GM23338 (cell line): ENCODE results near the gene ZNF239. TPM values are rescaled to one million over a fixed set of nuclear protein-coding genes. Genes with fewer than 3 reads are reported as not detected.

ENCODE experiments used
- ATAC-seq: fragments of 200-7000 bp; cut with Tn5 transposase; 3 replicates; pipeline ENCODE4 v1.9.1; 2020
- DNase-seq: peaks from one replicate; pipeline ENCODE4 v3.0.0-alpha.2; 2015; ENCODE audit warnings: low spot score
- H2AFZ ChIP-seq: fragments of 200-600 bp; sonication (generic); 2 replicates; pipeline ENCODE4 v1.8.0; 2016; ENCODE audit warnings: antibody characterized with exemption, mild to moderate bottlenecking, moderate library complexity
- H3F3A ChIP-seq: fragments of 200-600 bp; sonication (generic); replicated peaks from 2 replicates; pipeline ENCODE4 v1.8.0; 2017; ENCODE audit warnings: antibody characterized with exemption, mixed run types, low read depth
- H3K27ac ChIP-seq: fragments of 200-600 bp; sonication (generic); 2 replicates; pipeline ENCODE4 v1.6.1; 2016; ENCODE audit warnings: low read depth
- H3K27me3 ChIP-seq: fragments of 200-600 bp; sonication (generic); 2 replicates; pipeline ENCODE4 v1.8.0; 2016; ENCODE audit warnings: mild to moderate bottlenecking, mixed run types, moderate library complexity; ENCODE audit not compliant: insufficient read depth
- H3K36me3 ChIP-seq: fragments of 200-600 bp; sonication (generic); 2 replicates; pipeline ENCODE4 v1.8.0; 2016; ENCODE audit warnings: mild to moderate bottlenecking; ENCODE audit not compliant: insufficient read depth
- H3K4me1 ChIP-seq: fragments of 200-600 bp; sonication (generic); 2 replicates; pipeline ENCODE4 v1.8.0; 2016; ENCODE audit warnings: mild to moderate bottlenecking, moderate library complexity; ENCODE audit not compliant: insufficient read depth
- H3K4me2 ChIP-seq: fragments of 200-600 bp; sonication (generic); 2 replicates; pipeline ENCODE4 v1.7.1; 2017; ENCODE audit warnings: mixed run types
- H3K4me3 ChIP-seq: fragments of 200-600 bp; sonication (generic); 2 replicates; pipeline ENCODE4 v1.6.1; 2016; ENCODE audit warnings: mixed run types
- H3K79me2 ChIP-seq: fragments of 200-600 bp; sonication (generic); replicated peaks from 2 replicates; pipeline ENCODE4 v1.8.0; 2017; ENCODE audit warnings: mild to moderate bottlenecking; ENCODE audit not compliant: insufficient read depth
- H3K9me2 ChIP-seq: fragments of 200-600 bp; sonication (generic); 2 replicates; pipeline ENCODE4 v1.8.0; 2017; ENCODE audit not compliant: insufficient read depth
- H4K20me1 ChIP-seq: fragments of 200-600 bp; sonication (generic); replicated peaks from 2 replicates; pipeline ENCODE4 v1.8.0; 2017; ENCODE audit warnings: mild to moderate bottlenecking; ENCODE audit not compliant: insufficient read depth
- H3K27ac Mint-ChIP-seq: 2 replicates; pipeline ENCODE4 v1.8.0; 2020; ENCODE audit warnings: inconsistent platforms, mild to moderate bottlenecking, moderate library complexity, mixed read lengths
- H3K27me3 Mint-ChIP-seq: 3 replicates; pipeline ENCODE4 v1.8.0; 2022; ENCODE audit warnings: low read depth, mild to moderate bottlenecking, moderate library complexity, mixed read lengths, inconsistent platforms; ENCODE audit not compliant: insufficient read depth, poor library complexity
- H3K36me3 Mint-ChIP-seq: 3 replicates; pipeline ENCODE4 v1.8.0; 2021; ENCODE audit warnings: low read depth, mild to moderate bottlenecking, inconsistent platforms, moderate library complexity, mixed read lengths
- H3K4me1 Mint-ChIP-seq: 3 replicates; pipeline ENCODE4 v1.8.0; 2020; ENCODE audit warnings: mild to moderate bottlenecking, inconsistent platforms, mixed read lengths
- H3K4me3 Mint-ChIP-seq: 3 replicates; pipeline ENCODE4 v1.8.0; 2021; ENCODE audit warnings: moderate library complexity, mild to moderate bottlenecking, inconsistent platforms, mixed read lengths
- H3K9me3 Mint-ChIP-seq: 3 replicates; pipeline ENCODE4 v1.8.0; 2020; ENCODE audit warnings: moderate library complexity, mild to moderate bottlenecking, inconsistent platforms, mixed read lengths
- CREB1 ChIP-seq: fragments of 250-450 bp; sonication (Bioruptor Pico); IDR thresholded peaks from 2 replicates; pipeline ENCODE4 v1.5.0; 2020; ENCODE audit warnings: low read depth, mild to moderate bottlenecking, moderate library complexity
- CTCF ChIP-seq, 2 experiments: fragments of 200-600 bp in 1 of 2; sonication (generic) in 1 of 2; conservative IDR thresholded peaks; 2 replicates each; pipeline versions ENCODE4 v1.5.1 to v1.6.1; 2016 to 2017; ENCODE audit warnings: antibody characterized with exemption in 2 of 2, low read depth in 2 of 2, mild to moderate bottlenecking in 2 of 2, moderate library complexity in 1 of 2
- ETS1 ChIP-seq: IDR thresholded peaks from 2 replicates; pipeline ENCODE4 v1.6.1; 2016; ENCODE audit warnings: antibody characterized with exemption
- EZH2 ChIP-seq: fragments of 200-600 bp; sonication (generic); IDR thresholded peaks from one replicate; pipeline ENCODE4 v1.8.0; 2017; ENCODE audit warnings: antibody characterized with exemption, mild to moderate bottlenecking, low read depth; ENCODE audit not compliant: unreplicated experiment
- EZH2phosphoT487 ChIP-seq: fragments of 200-600 bp; sonication (generic); IDR thresholded peaks from one replicate; pipeline ENCODE4 v1.8.1; 2018; ENCODE audit warnings: antibody characterized with exemption; ENCODE audit not compliant: unreplicated experiment
- JUNB ChIP-seq: IDR thresholded peaks from one replicate; pipeline ENCODE4 v1.6.1; 2016; ENCODE audit warnings: antibody characterized with exemption; ENCODE audit not compliant: unreplicated experiment
- NANOG ChIP-seq: IDR thresholded peaks from 2 replicates; pipeline ENCODE4 v1.6.1; 2016; ENCODE audit warnings: antibody characterized with exemption, borderline replicate concordance
- POLR2AphosphoS5 ChIP-seq: IDR thresholded peaks from 2 replicates; pipeline ENCODE4 v1.6.1; 2016; ENCODE audit warnings: antibody characterized with exemption, low read depth
- REST ChIP-seq: IDR thresholded peaks from one replicate; pipeline ENCODE4 v1.6.1; 2018; ENCODE audit warnings: antibody characterized with exemption; ENCODE audit not compliant: unreplicated experiment
- STAT1 ChIP-seq: IDR thresholded peaks from one replicate; pipeline ENCODE4 v1.6.1; 2016; ENCODE audit warnings: antibody characterized with exemption; ENCODE audit not compliant: unreplicated experiment
- ZNF114 ChIP-seq: fragments of 250-450 bp; sonication (Bioruptor Pico); IDR thresholded peaks from 2 replicates; pipeline ENCODE4 v1.5.0; 2020; ENCODE audit warnings: mild to moderate bottlenecking, moderate library complexity
- ZNF331 ChIP-seq: fragments of 250-450 bp; sonication (Bioruptor Pico); IDR thresholded peaks from 2 replicates; pipeline ENCODE4 v1.5.0; 2020; ENCODE audit warnings: low read depth, mild to moderate bottlenecking, moderate library complexity
- ZNF462 ChIP-seq: fragments of 250-450 bp; sonication (Bioruptor Pico); IDR thresholded peaks from 2 replicates; pipeline ENCODE4 v1.5.0; 2020; ENCODE audit warnings: mild to moderate bottlenecking, moderate library complexity
- polyA plus RNA-seq: library from polyadenylated mRNA; unstranded; fragments of >200 nt; fragmentation: Nextera tagmentation; extraction: Ambion mirVana; gene quantifications from 2 replicates; pipeline ENCODE4 v1.2.1, GENCODE V29; 2016
- total RNA-seq: library from RNA; depleted of rRNA; stranded (reverse); fragments of >200 nt; shearing (Covaris generic); gene quantifications from 2 replicates; pipeline ENCODE4 v1.2.3, GENCODE V29; 2014

ZNF239 gene
- total and polyA plus RNA-seq, 2 experiments from 2014 or later, result 6.7 to 13.8 TPM

GRCh38 chr10:43596546-43596945 lies 22.1 kb upstream of the ZNF239 start (continued):
- TF ChIP-seq ZNF462, result no peak
- no peak for TF ChIP-seq STAT1

GRCh38 chr10:43595739-43596298 lies 21.4 kb upstream of the ZNF239 start:
- H3K9me3 Mint-ChIP-seq, result peaks cover 54% of the 10 kb centered on the region
- H3K36me3 Mint-ChIP-seq, result peaks cover 3% of the 10 kb centered on the region; the same call in 2 of the 3 replicates
- Histone ChIP-seq H3K27ac (no peak overlapping the region), H3K4me3 (no peak overlapping the region), H4K20me1 (no peaks in the 10 kb centered on the region), H3K4me1 (no peaks in the 10 kb centered on the region), H2AFZ (no peak overlapping the region), H3F3A (no peaks in the 10 kb centered on the region), H3K4me2 (no peak overlapping the region), H3K9me2 (no peaks in the 10 kb centered on the region; the same call in 1 of the 2 replicates), H3K27me3 (no peaks in the 10 kb centered on the region), H3K79me2 (no peaks in the 10 kb centered on the region), H3K36me3 (no peaks in the 10 kb centered on the region)
- DNase-seq (no peak), ATAC-seq (no peak)
- H3K27ac Mint-ChIP-seq, result no peak overlapping the region
- H3K4me1 Mint-ChIP-seq, result no peaks in the 10 kb centered on the region
- no peak overlapping the region for H3K4me3 Mint-ChIP-seq
- peaks cover 3% of the 10 kb centered on the region for H3K27me3 Mint-ChIP-seq
- no peak for TF ChIP-seq NANOG
- TF ChIP-seq ETS1, result no peak
- TF ChIP-seq ZNF331 (CRISPR knock-in tag), result no peak
- no peak for TF ChIP-seq ZNF114 (CRISPR knock-in tag)
- no peak for TF ChIP-seq JUNB
- no peak for TF ChIP-seq STAT1
- TF ChIP-seq REST, result no peak
- no peak for TF ChIP-seq POLR2AphosphoS5
- no peak for TF ChIP-seq CREB1 (CRISPR knock-in tag)
- no peak for TF ChIP-seq EZH2
- no peak for TF ChIP-seq CTCF (conservative IDR thresholded peaks at IDR 0.05; ENCODE audit: low read depth in 2 of 2)
- TF ChIP-seq EZH2phosphoT487, result no peak
